ENCODE results near the gene KDM4B.

KDM4B gene

GRCh38 chr19:5018224-5019015 lies 49.5 kb downstream of the KDM4B start:
- TF ChIP-seq, protein P1, sequence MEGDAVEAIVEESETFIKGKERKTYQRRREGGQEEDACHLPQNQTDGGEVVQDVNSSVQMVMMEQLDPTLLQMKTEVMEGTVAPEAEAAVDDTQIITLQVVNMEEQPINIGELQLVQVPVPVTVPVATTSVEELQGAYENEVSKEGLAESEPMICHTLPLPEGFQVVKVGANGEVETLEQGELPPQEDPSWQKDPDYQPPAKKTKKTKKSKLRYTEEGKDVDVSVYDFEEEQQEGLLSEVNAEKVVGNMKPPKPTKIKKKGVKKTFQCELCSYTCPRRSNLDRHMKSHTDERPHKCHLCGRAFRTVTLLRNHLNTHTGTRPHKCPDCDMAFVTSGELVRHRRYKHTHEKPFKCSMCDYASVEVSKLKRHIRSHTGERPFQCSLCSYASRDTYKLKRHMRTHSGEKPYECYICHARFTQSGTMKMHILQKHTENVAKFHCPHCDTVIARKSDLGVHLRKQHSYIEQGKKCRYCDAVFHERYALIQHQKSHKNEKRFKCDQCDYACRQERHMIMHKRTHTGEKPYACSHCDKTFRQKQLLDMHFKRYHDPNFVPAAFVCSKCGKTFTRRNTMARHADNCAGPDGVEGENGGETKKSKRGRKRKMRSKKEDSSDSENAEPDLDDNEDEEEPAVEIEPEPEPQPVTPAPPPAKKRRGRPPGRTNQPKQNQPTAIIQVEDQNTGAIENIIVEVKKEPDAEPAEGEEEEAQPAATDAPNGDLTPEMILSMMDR (IDR thresholded peaks at IDR 0.05; ENCODE audit: insufficient read depth, low read length, missing control alignments): no peak
- CTCF ChIA-PET: interaction anchor here (1.0 to 9.1 kb wide), 7 partner anchors 11 to 209 kb away, joined by 3 to 92 read pairs (median 4); no protein-coding TSS in a partner anchor
- no peak for DNase-seq (ENCODE audit: low read depth, low spot score)
- POLR2A ChIA-PET: no interaction called here
- H3K4me3 ChIP-seq (ENCODE audit: low read depth, low read length): no peak overlapping the region

GRCh38 chr19:5020368-5020767 lies 51.5 kb downstream of the KDM4B start:
- TF ChIP-seq, protein P1 (IDR thresholded peaks at IDR 0.05; ENCODE audit: insufficient read depth, low read length, missing control alignments): no peak
- CTCF ChIA-PET: interaction anchor here (1.4 to 4.3 kb wide), 2 partner anchors 12 to 16 kb away, joined by 4 to 31 read pairs; no protein-coding TSS in a partner anchor
- no peak overlapping the region for H3K4me3 ChIP-seq (ENCODE audit: low read depth, low read length)
- POLR2A ChIA-PET: no interaction called here
- DNase-seq (ENCODE audit: low read depth, low spot score): no peak

DNA sequence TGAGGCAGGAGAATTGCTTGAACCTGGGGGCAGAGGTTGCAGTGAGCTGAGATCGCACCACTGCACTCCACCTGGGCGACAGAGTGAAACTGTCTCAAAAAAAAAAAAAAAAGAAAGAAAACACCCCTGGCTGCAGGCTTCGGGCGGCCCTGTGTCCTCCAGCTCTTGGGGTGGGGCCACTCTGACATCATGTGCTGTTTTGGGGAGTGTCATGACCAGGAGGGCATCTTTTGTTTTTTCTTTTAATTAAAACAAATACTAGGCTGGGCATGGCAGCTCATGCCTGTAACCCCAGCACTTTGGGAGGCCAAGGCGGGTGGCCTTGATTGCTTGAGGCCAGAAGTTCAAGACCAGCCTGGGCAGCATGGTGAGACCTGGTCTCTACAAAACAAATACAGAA lies 52.1 kb downstream of the KDM4B start:
- CTCF ChIA-PET: interaction anchor here (1.0 to 4.3 kb wide), 3 partner anchors 11 to 50 kb away, joined by 3 to 31 read pairs (median 4); no protein-coding TSS in a partner anchor
- POLR2A ChIA-PET: no interaction called here
- no peak overlapping the region for H3K4me3 ChIP-seq (ENCODE audit: low read depth, low read length)
- DNase-seq (ENCODE audit: low read depth, low spot score): no peak
- TF ChIP-seq, protein P1 (IDR thresholded peaks at IDR 0.05; ENCODE audit: insufficient read depth, low read length, missing control alignments): no peak

DNA sequence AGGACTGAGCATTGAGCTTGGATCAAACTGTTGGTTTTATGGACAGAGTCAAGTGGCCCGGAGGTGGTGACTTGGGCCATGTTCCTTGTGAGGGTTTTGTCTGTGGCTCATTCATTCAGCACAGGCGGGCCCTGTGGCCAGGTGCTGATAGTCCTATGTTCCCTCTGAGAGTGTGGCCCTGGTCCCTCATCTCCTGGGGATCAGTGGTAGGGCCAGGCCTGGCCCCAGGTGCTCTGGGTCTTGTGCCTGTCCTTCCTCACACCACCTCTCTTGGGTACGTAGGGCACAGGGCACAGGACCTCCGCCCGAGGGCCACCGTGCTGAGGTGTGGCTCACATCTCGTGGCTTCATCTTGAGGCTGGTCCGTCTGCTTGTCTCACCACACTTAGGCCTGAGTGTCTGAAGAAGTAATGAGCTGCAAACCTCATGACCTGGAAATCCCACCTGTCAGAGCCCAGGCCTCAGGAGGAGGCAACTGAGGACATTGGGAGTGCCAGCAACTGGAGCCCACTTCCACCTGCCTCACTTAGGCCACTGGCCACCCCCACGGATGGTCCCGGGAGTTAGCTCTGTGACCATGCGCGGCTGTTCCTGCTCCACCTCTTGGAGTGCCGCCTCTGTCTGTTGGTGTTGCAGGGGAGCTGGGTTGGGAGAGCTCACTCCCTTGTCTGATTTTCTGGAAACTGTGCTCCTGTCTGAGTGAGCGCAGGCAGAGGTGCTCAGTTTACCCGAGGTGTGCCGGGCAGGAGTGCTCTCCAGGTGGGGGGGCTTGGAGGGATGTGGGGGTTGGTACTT lies 53.4 kb downstream of the KDM4B start:
- H3K4me3 ChIP-seq (ENCODE audit: low read depth, low read length): no peak overlapping the region
- ChIA-PET POLR2A (no interaction called here), CTCF (interaction anchor here (1.1 to 4.3 kb wide), 5 partner anchors 10 to 110 kb away, joined by 3 to 31 read pairs (median 6); no protein-coding TSS in a partner anchor)
- TF ChIP-seq, protein P1 (IDR thresholded peaks at IDR 0.05; ENCODE audit: insufficient read depth, low read length, missing control alignments): no peak
- DNase-seq (ENCODE audit: low read depth, low spot score): no peak

GRCh38 chr19:5023128-5023571 lies 54.2 kb downstream of the KDM4B start:
- ChIA-PET POLR2A (no interaction called here), CTCF (interaction anchor here (1.1 to 4.3 kb wide), 5 partner anchors 9 to 111 kb away, joined by 3 to 31 read pairs (median 5); no protein-coding TSS in a partner anchor)
- TF ChIP-seq, protein P1 (IDR thresholded peaks at IDR 0.05; ENCODE audit: insufficient read depth, low read length, missing control alignments): no peak
- no peak for DNase-seq (ENCODE audit: low read depth, low spot score)
- no peak overlapping the region for H3K4me3 ChIP-seq (ENCODE audit: low read depth, low read length)

Measured in AG04449 (cell line).